BE2C (cell line): ENCODE results near the gene CROCC2.

Experiments used
- DNase-seq: peaks from one replicate; pipeline ENCODE4 v3.0.0-alpha.2; 2020
- H3K27me3 ChIP-seq: fragments of 250-450 bp; sonication (Bioruptor Pico); 2 replicates; pipeline ENCODE4 v1.5.1; 2020; ENCODE audit warnings: mild to moderate bottlenecking
- H3K36me3 ChIP-seq: fragments of 250-450 bp; sonication (Bioruptor Pico); 2 replicates; pipeline ENCODE4 v1.5.1; 2020; ENCODE audit warnings: mild to moderate bottlenecking
- H3K4me1 ChIP-seq: fragments of 250-450 bp; sonication (Bioruptor Pico); 2 replicates; pipeline ENCODE4 v1.5.1; 2020
- H3K4me3 ChIP-seq: 2 replicates; pipeline ENCODE4 v1.5.1; 2011; ENCODE audit warnings: low read depth, low read length
- H3K9me3 ChIP-seq: fragments of 250-450 bp; sonication (Bioruptor Pico); 2 replicates; pipeline ENCODE4 v1.5.1; 2020
- TF ChIP-seq, protein P1 (sequence below): IDR thresholded peaks from 2 replicates; pipeline ENCODE4 v1.5.1; 2012; ENCODE audit warnings: mild to moderate bottlenecking, low read depth, low read length

CROCC2 gene

GRCh38 chr2:240875228-240876034, 30.7 kb upstream of the CROCC2 start:
- Histone ChIP-seq H3K4me1 (no peaks in the 10 kb centered on the region), H3K9me3 (no peaks in the 10 kb centered on the region), H3K36me3 (no peaks in the 10 kb centered on the region), H3K27me3 (no peaks in the 10 kb centered on the region), H3K4me3 (no peak overlapping the region)
- TF ChIP-seq, protein P1, sequence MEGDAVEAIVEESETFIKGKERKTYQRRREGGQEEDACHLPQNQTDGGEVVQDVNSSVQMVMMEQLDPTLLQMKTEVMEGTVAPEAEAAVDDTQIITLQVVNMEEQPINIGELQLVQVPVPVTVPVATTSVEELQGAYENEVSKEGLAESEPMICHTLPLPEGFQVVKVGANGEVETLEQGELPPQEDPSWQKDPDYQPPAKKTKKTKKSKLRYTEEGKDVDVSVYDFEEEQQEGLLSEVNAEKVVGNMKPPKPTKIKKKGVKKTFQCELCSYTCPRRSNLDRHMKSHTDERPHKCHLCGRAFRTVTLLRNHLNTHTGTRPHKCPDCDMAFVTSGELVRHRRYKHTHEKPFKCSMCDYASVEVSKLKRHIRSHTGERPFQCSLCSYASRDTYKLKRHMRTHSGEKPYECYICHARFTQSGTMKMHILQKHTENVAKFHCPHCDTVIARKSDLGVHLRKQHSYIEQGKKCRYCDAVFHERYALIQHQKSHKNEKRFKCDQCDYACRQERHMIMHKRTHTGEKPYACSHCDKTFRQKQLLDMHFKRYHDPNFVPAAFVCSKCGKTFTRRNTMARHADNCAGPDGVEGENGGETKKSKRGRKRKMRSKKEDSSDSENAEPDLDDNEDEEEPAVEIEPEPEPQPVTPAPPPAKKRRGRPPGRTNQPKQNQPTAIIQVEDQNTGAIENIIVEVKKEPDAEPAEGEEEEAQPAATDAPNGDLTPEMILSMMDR: no peak
- DNase-seq: peak; percentile 7

GRCh38 chr2:240876035-240876474, 30.1 kb upstream of the CROCC2 start:
- TF ChIP-seq, protein P1: no peak
- H3K27me3 ChIP-seq: no peaks in the 10 kb centered on the region
- H3K36me3 ChIP-seq: no peaks in the 10 kb centered on the region
- no peaks in the 10 kb centered on the region for H3K4me1 ChIP-seq
- DNase-seq: no peak
- no peak overlapping the region for H3K4me3 ChIP-seq
- no peaks in the 10 kb centered on the region for H3K9me3 ChIP-seq

DNA sequence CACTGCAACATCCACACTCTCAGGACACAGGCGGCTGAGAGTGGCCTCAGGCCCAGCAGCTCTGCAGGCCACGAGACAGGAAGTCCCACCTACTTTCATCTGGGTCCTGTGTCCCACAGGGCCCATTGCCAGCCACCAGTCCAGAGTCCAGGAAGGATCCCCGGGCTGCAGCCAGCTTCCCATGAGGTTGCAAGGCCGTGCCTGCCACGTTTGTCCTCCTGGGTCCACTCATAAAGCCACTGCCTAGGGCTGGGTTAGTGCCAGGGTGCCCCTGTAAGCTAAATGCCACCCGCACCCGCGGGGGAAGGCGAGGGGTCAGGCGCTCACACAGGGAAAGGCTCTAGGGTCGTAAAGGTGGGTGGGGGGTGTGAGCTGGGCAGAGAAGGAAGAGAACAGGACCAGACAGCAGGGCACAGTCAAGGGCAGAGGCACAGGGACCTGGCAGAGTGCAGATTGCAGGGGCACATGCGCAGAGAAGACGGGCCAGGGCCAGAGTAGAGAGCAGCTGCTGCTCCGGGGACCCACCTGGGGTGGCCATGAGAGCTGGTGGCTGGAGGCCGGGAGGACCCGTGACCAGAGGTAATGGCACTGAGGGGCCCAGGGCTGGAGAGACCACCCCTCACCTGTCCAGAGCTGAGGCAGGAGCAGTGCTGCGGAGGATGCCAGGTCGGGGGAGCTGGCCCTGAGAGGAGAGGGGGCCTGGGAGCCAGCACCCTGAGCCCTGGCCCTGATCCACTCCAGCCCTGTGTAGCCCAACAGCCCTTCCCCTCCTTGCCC, 29.5 kb upstream of the CROCC2 start:
- peak; percentile 6 for DNase-seq
- no peaks in the 10 kb centered on the region for H3K36me3 ChIP-seq
- TF ChIP-seq, protein P1: no peak

DNA sequence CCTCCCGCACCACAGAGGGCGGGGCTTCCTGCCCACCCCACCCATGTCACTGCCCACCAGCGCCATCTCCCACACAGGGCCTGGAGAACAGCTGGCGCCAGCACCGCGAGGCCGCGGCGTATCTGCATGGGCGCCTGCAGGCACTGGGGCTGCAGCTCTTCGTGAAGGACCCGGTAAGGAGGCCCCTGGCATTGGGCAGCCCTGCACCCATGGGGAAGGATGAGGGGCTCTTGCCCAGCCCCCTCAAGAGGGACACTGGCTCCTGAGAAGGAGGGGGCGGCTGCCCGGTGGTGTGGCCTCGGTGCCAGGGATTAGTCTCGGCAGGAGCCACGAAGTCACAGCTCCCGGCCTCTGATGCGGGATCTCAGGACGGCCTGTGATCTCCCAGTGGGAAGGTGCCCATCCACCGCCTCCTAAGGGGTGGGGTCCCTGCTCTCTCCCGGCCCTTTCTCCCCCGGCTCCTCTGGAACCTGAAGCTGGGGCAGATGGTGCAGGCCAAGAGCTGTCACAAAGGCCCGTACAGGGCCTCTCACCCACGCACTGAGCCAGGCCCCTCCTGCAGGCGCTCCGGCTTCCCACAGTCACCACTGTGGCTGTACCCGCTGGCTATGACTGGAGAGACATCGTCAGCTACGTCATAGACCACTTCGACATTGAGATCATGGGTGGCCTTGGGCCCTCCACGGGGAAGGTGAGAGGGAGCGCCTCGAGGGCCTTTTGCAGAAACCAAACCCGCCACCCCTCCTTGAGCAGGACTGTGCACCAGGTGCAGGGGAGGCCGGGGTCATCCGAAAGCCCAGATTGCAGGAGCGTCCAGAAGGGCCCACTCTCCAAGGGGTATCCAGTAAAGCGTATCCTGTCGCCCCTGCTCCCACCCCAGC, 28.4 kb upstream of the CROCC2 start:
- no peak overlapping the region for H3K4me3 ChIP-seq
- no peaks in the 10 kb centered on the region for H3K4me1 ChIP-seq
- H3K36me3 ChIP-seq: no peaks in the 10 kb centered on the region
- no peaks in the 10 kb centered on the region for H3K9me3 ChIP-seq
- TF ChIP-seq, protein P1: no peak
- no peaks in the 10 kb centered on the region for H3K27me3 ChIP-seq
- peak; percentile 25 for DNase-seq

More for the DNA sequence above, 29.5 kb upstream of the CROCC2 start:
- Histone ChIP-seq H3K4me3 (no peak overlapping the region), H3K4me1 (no peaks in the 10 kb centered on the region), H3K9me3 (no peaks in the 10 kb centered on the region), H3K27me3 (no peaks in the 10 kb centered on the region)

DNA sequence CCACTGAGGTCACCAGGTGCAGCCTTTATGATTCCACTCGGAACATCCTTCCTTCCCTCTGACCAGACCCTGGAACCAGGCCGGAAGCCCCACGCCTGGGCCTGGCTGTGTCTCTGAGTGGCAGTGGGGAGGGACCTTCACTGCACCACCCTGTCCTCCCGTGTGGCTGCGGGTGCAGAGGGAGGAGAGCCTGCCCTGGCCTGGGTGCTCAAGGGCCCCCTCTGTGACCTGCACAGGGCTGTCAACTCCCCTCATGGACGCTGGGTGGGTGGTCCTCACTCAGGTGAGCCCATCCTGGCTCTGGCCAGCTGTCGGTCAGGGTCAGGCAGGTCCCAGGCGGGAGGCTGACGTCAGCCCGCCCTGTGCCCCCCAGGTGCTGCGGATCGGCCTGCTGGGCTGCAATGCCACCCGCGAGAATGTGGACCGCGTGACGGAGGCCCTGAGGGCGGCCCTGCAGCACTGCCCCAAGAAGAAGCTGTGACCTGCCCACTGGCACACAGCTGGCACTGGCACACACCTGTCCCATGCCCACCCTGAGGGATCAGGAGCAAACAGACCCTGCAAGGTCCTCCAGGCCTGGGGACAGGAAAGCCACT, 27.7 kb upstream of the CROCC2 start:
- peak; percentile 5 for DNase-seq
- Histone ChIP-seq H3K4me3 (no peak overlapping the region), H3K36me3 (no peaks in the 10 kb centered on the region), H3K4me1 (no peaks in the 10 kb centered on the region), H3K9me3 (no peaks in the 10 kb centered on the region), H3K27me3 (no peaks in the 10 kb centered on the region)
- TF ChIP-seq, protein P1: no peak
